Parathyroid adenoma (tissue), 2 donors: ENCODE results near the gene CD96.
"Not testable (repeated sequence)": the region's sequence is repeated elsewhere in the genome, so short reads cannot be mapped to it uniquely, and the experiment has no call there.

Source experiments
- H2AFZ ChIP-seq: fragments of 300-600 bp; sonication (generic); one replicate; pipeline ENCODE4 v1.7.0; 2017; ENCODE audit warnings: antibody characterized with exemption, mild to moderate bottlenecking
- H3K27ac ChIP-seq: fragments of 300-600 bp; sonication (generic); one replicate; pipeline ENCODE4 v1.7.0; 2017
- H3K27me3 ChIP-seq: fragments of 300-600 bp; sonication (generic); one replicate; pipeline ENCODE4 v1.7.0; 2017; ENCODE audit warnings: low read length; ENCODE audit not compliant: control insufficient read depth, insufficient read depth
- H3K36me3 ChIP-seq: fragments of 300-600 bp; sonication (generic); one replicate; pipeline ENCODE4 v1.7.0; 2017; ENCODE audit warnings: low read length; ENCODE audit not compliant: control insufficient read depth, insufficient read depth
- H3K4me1 ChIP-seq: fragments of 300-600 bp; sonication (generic); one replicate; pipeline ENCODE4 v1.7.0; 2017; ENCODE audit warnings: control low read depth
- H3K4me2 ChIP-seq: fragments of 300-600 bp; sonication (generic); one replicate; pipeline ENCODE4 v1.7.0; 2017; ENCODE audit warnings: low read length
- H3K4me3 ChIP-seq: fragments of 300-600 bp; sonication (generic); one replicate; pipeline ENCODE4 v1.7.0; 2017; ENCODE audit warnings: low read depth, low read length
- H3K79me2 ChIP-seq: fragments of 300-600 bp; sonication (generic); one replicate; pipeline ENCODE4 v1.7.0; 2017; ENCODE audit warnings: control low read depth
- H3K9ac ChIP-seq: fragments of 300-600 bp; sonication (generic); one replicate; pipeline ENCODE4 v1.7.0; 2017; ENCODE audit warnings: mild to moderate bottlenecking
- H3K9me3 ChIP-seq: fragments of 300-600 bp; sonication (generic); one replicate; pipeline ENCODE4 v1.7.0; 2017; ENCODE audit warnings: low read length; ENCODE audit not compliant: control insufficient read depth
- TF ChIP-seq, protein P1 (sequence below): fragments of 300-600 bp; sonication (generic); IDR thresholded peaks from one replicate; pipeline ENCODE4 v1.7.0; 2017; ENCODE audit warnings: antibody characterized with exemption, mild to moderate bottlenecking
- donor health status: primary hyperparathyroidism.

CD96 gene

DNA sequence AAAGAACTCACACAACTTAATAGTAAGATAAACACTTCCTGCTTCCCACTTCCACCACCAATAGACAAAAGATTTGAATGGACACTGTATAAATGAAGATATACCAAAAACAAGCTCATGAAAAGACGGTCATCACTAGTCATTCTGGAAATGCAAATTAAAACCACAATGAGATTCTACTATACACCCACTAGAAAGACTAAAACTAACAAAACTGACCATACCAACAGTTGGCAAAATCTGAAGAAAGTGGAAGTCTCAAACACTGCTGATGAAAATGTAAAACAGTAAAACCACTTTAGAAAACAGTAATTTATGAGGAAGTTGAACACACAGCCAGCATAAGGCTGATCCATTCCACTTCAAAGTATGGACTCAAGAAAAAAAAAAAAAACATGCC lies 35.6 kb upstream of the CD96 start:
- Histone ChIP-seq H3K79me2 (no peaks in the 10 kb centered on the region), H3K9ac (no peak overlapping the region), H3K4me3 (no peak overlapping the region), H3K9me3 (no peaks in the 10 kb centered on the region), H3K4me1 (no peaks in the 10 kb centered on the region), H3K4me2 (no peak overlapping the region), H2AFZ (no peak overlapping the region), H3K27ac (no peak overlapping the region), H3K36me3 (no peaks in the 10 kb centered on the region), H3K27me3 (no peaks in the 10 kb centered on the region)
- TF ChIP-seq, protein P1, sequence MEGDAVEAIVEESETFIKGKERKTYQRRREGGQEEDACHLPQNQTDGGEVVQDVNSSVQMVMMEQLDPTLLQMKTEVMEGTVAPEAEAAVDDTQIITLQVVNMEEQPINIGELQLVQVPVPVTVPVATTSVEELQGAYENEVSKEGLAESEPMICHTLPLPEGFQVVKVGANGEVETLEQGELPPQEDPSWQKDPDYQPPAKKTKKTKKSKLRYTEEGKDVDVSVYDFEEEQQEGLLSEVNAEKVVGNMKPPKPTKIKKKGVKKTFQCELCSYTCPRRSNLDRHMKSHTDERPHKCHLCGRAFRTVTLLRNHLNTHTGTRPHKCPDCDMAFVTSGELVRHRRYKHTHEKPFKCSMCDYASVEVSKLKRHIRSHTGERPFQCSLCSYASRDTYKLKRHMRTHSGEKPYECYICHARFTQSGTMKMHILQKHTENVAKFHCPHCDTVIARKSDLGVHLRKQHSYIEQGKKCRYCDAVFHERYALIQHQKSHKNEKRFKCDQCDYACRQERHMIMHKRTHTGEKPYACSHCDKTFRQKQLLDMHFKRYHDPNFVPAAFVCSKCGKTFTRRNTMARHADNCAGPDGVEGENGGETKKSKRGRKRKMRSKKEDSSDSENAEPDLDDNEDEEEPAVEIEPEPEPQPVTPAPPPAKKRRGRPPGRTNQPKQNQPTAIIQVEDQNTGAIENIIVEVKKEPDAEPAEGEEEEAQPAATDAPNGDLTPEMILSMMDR, result no peak

DNA sequence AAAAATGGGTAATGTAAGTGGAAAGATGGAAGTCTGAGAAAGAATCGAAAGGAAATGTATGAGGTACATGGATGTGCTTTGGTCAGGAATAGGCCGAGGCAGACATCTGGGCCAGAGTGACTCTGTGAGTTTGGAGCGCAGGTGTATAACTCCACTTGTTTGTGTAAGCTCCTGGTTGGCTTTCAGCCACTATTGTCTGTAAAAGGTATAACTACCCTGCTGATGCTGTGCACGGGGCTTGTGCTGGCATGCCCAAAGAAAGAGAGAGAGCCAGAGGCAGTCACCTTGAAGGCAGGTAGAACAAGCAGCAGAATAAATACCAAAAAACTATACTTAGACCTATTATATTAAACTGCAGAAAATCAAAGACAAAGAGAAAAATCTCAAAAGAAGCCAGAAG lies 32.7 kb upstream of the CD96 start:
- Histone ChIP-seq H3K4me2 (no peak overlapping the region), H3K4me1 (no peaks in the 10 kb centered on the region), H3K4me3 (no peak overlapping the region), H2AFZ (no peak overlapping the region), H3K9ac (no peak overlapping the region), H3K27ac (no peak overlapping the region), H3K79me2 (no peaks in the 10 kb centered on the region), H3K9me3 (no peaks in the 10 kb centered on the region), H3K36me3 (no peaks in the 10 kb centered on the region), H3K27me3 (no peaks in the 10 kb centered on the region)
- TF ChIP-seq, protein P1, result no peak

DNA sequence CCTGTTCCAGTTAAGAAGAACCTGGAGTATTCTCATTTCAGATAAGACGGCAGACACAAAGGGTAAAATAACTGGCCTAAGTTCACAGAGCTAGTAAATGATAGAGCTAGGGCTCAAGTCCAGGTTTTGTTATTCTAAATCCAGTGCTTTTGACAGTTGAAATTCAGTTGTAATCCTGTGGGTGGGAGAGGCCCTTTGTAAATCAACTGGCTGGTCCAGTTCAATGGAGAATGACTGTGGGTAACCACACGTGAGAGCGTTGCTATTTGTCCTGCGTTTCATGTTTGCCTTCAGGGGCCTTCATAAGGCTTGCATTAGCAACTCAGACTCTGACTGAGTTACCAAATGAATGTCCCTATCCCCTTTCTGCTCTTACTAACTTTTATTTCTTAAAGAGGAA lies 24.2 kb upstream of the CD96 start:
- H3K4me2 ChIP-seq, result no peak overlapping the region
- H3K4me3 ChIP-seq, result no peak overlapping the region
- no peak overlapping the region for H2AFZ ChIP-seq
- H3K27ac ChIP-seq, result no peak overlapping the region
- TF ChIP-seq, protein P1, result no peak
- H3K79me2 ChIP-seq, result no peaks in the 10 kb centered on the region
- no peaks in the 10 kb centered on the region for H3K9me3 ChIP-seq
- no peaks in the 10 kb centered on the region for H3K27me3 ChIP-seq
- H3K36me3 ChIP-seq, result no peaks in the 10 kb centered on the region
- H3K4me1 ChIP-seq, result no peaks in the 10 kb centered on the region
- no peak overlapping the region for H3K9ac ChIP-seq

DNA sequence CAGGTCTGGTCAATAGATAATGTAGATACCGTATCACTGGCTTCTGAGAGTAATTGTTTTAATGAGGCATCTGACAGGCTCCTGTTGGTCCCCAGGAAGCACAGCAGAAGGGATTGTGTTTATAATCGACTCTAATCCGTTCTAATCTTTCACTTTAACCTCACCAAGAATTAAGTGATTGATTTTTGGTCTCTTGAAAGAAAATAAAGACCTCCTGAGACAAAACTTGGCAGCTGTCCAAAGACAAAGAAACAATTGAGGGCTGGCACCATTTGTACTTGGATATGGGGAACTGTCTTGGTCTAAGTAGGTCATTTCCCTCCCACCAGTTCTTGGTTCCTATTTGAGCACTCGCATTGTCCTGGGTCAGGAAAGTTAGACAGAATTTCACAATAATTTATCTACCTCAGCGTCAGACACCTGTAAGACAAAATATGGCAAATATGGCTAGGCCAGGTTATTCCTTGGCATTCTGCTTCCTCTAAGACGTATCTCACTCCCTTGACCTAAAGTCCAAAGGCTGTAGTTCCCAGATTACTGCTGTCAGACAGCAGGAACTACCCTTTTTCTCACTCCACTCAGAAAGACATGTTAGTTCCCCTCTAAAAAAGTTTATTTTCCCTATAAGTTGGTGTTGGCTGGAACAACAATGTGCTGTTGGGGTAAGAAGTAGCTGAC lies 22.7 kb upstream of the CD96 start:
- Histone ChIP-seq H3K4me3 (no peak overlapping the region), H3K4me1 (no peaks in the 10 kb centered on the region), H3K79me2 (no peaks in the 10 kb centered on the region), H3K9me3 (no peaks in the 10 kb centered on the region), H3K9ac (no peak overlapping the region), H2AFZ (no peak overlapping the region), H3K27ac (no peak overlapping the region), H3K4me2 (no peak overlapping the region), H3K36me3 (no peaks in the 10 kb centered on the region), H3K27me3 (no peaks in the 10 kb centered on the region)
- TF ChIP-seq, protein P1, result no peak

DNA sequence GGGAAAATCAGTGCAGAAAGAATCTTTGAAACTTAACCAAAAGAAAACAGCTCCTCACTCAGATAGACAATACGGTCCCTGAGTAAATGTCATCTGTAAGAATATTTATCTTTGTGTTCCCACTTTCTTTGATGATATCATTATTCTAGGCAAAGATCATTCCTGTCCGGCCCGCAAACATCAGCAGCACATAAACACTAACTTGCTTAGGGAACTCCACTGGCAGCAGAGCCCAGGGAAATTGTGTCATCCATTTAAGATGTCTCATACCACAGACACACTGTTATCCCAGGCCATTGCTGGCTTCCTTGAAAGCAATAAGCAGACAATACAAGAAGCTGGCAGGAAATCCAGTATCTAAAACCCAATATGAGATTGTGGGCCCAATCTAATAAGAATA lies 20.1 kb upstream of the CD96 start:
- no peak overlapping the region for H2AFZ ChIP-seq
- TF ChIP-seq, protein P1, result no peak
- H3K4me1 ChIP-seq, result no peaks in the 10 kb centered on the region
- H3K4me2 ChIP-seq, result no peak overlapping the region
- H3K27me3 ChIP-seq, result no peaks in the 10 kb centered on the region
- no peaks in the 10 kb centered on the region for H3K9me3 ChIP-seq
- H3K27ac ChIP-seq, result no peak overlapping the region
- H3K4me3 ChIP-seq, result no peak overlapping the region
- H3K79me2 ChIP-seq, result no peaks in the 10 kb centered on the region
- H3K9ac ChIP-seq, result no peak overlapping the region
- no peaks in the 10 kb centered on the region for H3K36me3 ChIP-seq

DNA sequence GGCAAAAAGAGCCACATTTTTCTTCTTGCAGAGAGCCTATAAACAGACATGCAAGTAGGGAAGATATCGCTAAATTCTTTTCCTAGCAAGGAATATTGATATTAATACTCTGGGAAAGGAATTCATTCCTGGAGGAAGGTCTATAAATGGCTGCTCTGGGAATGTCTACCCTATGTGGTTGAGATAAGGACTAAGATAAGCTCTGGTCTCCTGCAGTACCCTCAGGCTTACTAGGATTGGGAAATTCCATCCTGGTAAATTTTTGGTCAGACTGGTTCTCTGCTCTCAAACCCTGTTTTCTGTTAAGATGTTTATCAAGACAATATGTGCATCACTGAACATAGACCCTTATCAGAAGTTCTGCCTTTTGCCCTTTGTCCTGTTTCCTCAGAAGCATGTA lies 17.5 kb upstream of the CD96 start:
- H3K9ac ChIP-seq, H3K9me3 ChIP-seq, H3K4me1 ChIP-seq, H3K27me3 ChIP-seq, H3K4me3 ChIP-seq, H3K27ac ChIP-seq, H3K36me3 ChIP-seq, H3K4me2 ChIP-seq, H3K79me2 ChIP-seq, H2AFZ ChIP-seq: not testable (repeated sequence)
